HG03196 (cell line): ENCODE results near the gene DENND4A.

Experiments
- ATAC-seq: cut with Tn5 transposase; IDR thresholded peaks from one replicate; pipeline ENCODE4 v1.9.1; 2021; ENCODE audit not compliant: unreplicated experiment

DENND4A gene

DNA sequence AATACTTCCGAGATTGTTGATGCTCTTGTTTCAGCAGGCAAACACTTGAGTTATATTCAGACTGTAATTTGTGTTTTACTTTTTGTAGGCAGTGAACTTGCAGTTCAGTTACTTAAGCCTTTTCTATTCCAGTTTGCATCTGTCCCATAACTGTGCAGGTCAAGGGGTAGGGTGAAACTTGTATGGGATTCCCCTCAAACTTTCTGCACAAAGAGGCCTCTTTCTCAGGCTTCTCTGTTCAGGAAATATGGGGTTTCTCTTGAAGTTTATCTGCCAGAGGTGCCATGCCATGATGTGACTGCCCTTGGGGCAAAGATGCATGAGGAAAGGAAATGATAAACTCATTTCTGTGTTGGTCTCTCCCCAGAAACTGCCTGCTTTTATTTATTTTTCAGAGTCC, 103.6 kb downstream of the DENND4A start:
- no peak for ATAC-seq

DNA sequence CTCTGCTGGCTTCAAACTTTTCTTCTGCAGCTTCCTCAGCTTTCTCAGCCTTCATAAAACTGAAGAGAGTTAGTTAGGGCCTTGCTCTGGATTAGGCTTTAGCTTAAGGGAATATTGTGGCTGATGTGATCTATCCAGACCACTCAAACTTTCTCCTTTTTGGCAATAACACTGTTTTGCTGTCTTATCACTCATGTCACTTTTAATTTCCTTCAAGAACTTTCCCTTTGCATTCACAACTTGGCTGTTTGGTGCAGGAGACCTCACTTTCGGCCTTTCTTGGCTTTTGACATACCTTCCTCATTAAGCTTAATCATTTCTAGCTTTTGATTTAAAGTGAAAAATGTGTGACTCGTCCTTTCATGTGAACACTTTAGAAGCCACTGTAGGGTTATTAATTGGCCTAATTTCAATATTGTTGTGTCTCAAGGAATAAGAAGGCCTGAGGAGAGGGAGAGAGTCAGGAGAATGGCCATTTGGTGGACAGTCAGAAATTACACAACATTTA, 109.6 kb downstream of the DENND4A start:
- ATAC-seq: no peak

DNA sequence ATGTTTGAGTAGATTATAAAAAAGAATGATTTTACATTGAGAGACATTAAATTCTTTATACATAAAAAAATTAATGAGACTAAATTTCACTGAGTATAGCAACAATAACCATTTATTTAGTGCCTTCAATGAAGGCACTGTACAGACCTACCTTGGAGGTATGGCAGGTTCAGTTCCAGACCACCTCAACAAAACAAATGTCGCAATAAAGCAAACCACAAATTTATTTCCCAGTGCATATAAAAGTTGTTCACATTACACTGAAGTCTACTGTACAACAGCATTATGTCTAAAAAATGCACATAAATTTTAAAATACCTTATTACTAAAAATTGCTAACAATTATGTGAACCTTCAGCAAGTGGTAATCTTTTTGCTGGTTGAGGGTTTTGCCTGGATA, 111.5 kb downstream of the DENND4A start:
- ATAC-seq: no peak

DNA sequence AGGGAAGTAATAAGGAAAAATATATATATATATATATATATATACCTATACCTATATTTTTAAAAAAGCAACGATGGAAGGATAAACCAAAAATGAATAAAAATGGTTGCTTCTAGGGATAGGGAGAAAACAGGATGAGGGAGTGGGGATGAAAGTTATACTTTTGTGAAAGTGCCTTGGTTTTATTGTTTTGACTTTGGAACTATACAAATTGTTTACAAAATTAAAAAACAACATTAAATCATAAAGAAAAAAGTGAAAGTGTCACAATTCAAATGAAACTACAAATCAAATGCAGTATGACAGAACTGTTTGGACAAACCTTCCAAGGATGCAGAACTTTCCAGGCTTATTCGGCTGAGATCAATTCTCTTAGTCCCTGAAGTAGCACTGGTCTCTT, 116.0 kb downstream of the DENND4A start:
- ATAC-seq: no peak

DNA sequence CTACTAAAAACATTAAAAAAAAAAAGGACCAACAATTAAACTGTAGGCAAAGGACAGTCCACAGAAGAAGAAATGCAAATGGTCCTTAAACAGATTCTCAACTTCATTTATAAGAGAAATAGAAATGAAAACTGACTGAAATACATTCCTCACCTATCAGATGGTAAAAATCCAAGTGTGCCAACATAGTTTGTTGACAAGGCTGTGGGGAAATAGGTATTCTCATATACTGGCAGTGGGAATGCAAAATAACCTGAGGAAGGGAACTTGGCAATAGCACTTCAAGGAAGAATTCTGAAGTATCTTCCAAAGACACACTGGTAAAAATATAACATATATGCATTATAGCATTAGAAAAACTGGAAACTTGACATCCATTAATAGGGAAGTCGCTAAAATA, 116.5 kb downstream of the DENND4A start:
- no peak for ATAC-seq

DNA sequence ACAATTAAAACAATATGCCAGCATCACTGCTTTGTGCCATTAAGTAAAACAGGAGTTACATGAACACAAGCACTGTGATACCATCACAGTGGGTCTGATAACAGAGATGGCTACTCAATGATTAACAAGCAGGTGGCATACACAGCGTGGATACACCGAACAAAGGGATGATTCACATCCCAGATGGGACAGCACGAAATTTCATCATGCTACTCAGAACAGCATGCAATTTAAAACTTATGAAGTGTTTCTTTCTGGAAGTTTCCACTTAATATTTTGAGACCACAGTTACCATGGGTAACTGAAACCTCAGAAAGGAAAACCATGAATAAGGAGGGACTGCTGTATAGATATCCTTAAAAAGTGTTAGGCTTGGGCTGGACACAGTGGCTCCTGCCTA, 125.8 kb downstream of the DENND4A start:
- no peak for ATAC-seq

DNA sequence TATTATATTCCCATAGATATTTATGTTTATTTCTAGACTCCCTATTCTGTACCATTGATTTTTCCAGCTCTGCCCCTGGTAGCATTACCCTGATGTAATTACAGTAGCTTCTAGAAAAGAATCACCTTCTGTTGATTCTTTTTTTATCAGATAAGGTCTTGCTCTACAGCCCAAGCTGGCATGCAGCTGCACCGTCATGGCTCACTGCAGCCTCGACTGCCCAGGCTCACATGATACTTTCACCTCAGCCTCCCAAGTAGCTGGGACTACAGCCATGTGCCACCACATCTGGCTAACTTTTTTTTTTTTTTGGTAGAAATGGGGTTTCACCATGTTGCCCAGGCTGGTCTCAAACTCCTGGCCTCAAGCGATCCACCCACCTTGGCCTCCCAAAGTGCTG, 128.6 kb downstream of the DENND4A start:
- no peak for ATAC-seq

DNA sequence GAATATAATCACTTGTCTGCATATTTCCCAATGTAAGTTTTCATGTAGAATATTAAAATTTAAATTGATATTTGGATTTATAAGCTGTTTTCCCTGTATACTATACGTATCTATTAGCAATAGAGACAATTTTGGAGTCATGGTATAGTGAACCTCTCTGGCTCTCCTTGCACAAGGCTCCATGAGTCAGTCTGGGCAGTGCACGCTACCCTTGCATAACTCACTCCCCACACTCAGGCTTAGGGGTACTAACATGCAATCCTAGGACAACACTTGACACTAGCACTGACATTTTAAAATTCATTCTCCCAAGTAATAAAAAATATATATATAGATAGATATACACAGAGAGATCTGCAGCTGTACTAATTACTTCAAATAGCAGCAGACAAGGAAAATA, 131.2 kb downstream of the DENND4A start:
- no peak for ATAC-seq

DNA sequence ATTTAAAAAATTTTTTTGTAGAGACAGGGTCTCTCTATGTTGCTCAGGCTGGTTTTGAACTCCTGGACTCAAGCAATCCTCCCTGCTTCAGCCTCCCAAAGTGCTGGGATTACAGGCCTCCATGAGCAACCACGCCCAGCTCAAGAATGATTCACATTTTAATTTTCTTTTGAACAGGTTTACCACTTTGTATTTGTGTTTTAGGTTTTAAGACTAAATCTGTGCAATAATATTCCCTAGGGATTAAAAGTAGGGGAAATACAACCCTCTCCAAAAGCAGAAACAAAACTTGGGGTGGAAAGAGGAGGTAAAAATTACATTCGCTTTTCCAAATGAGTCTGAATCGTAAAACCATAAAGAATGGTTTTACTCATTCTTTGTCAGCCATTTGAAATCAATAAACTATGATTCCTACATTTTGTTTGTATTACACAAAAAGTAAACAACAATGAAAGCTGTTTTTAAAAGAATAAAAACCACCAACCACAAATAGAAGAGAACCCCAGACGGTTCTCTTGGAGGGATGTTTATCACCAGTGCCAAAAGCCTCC, 132.5 kb downstream of the DENND4A start:
- no peak for ATAC-seq

DNA sequence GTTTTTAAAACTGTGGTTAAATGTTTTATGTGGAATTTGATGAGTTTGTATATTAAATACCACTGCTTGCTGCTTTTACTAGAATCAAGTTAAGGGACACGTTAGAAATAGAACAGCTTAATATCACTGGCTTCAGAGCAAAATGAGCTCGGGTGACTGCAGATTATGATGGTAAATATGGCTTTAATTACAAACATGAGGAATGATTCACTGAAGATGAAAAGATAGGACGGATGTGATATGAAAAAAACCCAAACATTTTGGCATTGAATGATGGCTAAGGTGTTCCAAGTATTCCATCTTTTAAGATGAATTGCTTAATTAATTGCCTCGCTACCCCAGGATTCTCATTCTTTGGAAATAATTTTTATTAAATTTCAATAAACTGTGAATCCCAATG, 136.6 kb downstream of the DENND4A start:
- ATAC-seq: no peak

DNA sequence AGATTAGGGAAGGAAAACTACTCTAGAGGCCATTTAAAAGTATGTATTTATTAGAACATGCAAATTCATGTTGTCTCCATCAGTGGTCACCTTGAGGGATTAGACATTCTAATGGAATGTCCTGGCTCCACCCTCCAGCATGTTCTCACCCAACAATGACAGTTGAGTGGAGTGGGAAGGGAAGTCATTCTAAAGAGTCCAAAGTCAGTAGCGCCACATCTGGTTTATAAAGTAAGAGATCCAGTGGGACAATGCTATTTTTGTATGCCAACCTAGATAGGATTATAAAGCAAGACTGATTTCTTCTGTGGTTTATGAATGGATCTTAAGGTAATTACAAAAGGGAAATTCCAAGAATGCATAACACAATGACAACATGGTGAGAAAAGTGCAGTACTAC, 137.1 kb downstream of the DENND4A start:
- no peak for ATAC-seq

DNA sequence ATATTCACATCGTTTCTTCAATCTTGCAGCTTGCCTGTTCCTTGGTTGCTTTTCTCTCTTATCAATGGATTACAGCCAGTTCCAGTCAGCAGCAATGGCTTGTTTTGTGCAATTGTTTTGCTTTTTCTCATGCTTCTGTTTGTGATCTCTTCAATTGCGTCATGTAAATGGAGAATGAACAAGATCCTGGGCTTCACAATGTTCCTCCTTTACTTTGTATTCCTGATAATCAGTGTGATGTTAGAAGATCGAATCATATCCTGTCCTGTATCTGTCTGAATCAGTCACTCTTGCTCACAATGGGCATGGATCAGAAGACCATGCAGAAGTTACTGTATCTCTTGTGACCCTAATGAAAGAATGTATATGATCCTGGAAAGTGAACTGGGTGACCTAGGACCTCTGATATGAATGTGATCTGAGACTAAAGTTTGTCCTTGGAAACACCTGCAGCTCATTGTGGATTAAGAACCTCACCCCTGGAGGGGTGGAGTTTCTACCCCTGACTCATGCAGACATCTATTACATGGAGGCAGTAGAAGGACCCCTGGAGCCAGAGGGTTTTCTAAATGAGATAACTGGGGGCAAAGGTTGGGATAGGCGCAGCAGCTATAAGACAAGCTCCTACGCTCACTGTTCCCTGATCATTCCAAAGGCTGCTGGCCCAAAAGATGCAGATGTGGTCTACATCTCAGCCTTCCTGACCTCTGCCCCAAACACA, 138.1 kb downstream of the DENND4A start:
- no peak for ATAC-seq

DNA sequence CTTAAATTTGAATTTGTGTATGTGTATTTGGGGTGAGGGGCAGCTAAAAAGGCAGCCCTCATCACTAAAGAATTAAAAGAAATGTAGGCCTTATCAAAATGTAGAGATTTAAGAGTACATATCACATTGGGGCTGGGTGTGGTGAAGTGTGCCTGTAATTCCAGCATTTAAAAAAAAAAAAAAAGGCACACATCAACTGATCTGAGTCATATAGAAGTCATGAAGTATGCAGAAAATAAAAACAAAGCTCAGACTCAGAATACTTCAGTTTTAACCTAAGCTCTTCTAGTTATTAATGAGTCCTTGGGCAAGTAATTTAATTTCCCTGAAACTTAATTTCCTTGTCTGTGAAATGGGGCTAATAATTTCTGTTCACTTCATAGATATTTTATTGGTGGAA, 138.8 kb downstream of the DENND4A start:
- ATAC-seq: no peak

DNA sequence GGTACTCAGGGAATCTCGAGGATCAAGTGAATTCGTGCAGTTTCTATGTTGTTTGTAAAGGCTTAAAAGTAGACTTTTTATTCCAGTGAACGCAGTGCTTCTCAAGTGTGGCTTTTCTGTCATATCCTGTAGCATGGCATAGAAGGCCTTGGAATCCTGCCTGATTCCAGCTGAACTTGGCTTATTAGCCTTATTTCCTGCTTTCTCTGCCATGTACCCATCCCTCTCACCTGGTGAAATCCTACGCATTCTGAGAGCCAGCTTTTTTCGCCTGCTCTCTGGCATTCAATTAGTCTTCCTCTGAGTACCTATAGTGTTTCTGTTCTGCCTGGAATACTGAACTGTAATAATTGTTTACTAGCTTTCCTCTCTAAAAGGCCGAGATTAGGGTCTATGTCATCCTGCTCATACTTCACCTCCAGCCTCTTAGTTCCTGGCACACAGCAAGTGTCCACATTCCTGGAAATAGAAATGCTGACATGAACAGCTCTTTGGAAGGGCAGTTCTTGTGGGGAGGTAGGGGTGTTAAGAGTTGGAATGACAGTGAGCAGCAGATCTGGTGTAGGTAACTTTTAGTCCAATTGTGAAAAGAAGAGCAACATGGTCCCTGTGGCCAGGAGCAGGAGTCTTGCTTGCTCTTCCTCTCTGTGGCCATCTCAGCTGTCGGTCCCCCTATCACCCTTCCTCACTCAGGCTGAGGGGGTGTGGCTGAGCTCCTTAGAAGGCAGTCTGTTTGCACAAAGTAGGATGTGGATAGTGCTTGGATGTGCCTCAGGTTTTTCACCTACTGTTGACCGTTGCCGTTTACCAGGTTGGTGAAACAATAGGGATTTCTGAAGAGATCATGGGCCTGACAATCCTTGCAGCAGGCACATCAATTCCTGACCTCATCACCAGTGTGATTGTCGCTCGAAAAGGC, 140.0 kb downstream of the DENND4A start:
- ATAC-seq: no peak

DNA sequence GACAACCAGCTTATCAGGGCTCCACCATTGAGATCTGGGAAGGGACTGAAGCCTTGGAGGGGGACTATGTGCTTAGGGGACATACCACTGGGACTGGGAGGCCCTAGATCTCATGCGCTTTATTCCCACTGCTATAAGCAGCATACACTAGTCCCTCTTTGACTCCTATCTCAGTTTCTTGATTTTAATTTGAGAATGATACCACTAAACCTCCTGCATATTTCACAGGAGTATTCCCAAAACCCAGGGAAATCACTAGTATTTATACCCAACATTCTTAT, 141.1 kb downstream of the DENND4A start:
- no peak for ATAC-seq

DNA sequence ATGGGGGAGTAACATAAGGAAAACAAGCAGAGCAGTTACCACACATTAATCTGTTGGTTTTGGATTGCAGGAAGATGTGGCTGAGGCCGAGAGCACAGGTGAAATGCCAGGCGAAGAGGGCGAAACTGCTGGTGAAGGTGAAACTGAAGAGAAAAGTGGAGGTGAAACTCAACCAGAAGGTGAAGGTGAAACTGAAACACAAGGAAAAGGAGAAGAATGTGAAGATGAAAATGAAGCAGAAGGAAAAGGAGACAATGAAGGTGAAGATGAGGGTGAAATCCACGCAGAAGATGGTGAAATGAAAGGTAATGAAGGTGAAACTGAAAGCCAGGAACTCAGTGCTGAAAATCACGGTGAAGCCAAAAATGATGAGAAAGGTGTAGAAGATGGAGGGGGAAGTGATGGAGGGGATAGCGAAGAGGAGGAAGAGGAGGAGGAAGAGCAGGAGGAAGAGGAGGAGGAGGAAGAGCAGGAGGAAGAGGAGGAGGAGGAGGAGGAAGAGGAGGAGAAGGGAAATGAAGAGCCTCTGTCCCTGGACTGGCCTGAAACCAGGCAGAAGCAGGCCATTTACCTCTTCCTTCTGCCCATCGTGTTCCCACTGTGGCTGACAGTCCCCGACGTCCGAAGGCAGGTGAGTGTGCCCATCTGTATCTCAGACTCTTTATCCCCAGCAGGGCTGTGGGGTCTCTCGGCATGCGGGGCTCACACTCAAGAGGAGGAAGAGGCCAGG, 141.6 kb downstream of the DENND4A start:
- ATAC-seq: no peak

DNA sequence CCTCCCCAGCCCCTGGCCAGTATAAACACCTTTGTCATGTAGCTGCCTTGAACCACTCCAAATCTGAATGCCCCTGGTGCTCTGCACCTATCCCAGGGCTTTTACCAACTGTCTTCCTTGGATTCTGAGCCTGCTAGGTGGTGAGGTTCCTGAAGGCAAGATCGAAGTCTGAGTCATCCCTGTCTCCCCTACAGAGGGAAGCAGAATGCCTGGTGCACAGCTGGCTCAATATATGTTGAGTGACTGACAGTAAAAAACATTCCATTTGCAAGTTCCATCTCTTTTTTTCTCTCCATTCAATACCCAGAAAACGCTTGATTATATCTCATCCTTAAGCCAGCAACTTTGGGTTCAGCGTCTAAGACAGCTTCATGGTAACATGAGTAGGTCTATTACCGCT, 145.6 kb downstream of the DENND4A start:
- ATAC-seq: no peak

DNA sequence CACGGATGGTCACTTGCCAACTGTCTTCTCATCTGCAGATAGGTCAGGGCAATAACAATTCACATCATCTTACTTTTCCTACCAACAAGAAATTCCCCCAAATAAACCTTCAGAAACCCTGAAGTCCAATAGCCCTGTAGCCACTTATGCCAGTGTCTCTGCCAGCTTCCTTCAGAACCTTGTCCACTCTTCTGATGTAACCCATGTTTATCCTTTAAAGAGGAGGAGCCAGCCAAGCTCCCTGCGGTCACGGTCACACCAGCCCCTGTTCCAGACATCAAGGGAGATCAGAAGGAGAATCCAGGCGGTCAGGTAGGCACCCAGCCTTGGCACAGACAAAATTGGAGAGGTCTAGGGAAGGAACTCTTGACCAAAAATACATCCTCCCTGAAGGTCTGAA, 146.7 kb downstream of the DENND4A start:
- ATAC-seq: no peak

DNA sequence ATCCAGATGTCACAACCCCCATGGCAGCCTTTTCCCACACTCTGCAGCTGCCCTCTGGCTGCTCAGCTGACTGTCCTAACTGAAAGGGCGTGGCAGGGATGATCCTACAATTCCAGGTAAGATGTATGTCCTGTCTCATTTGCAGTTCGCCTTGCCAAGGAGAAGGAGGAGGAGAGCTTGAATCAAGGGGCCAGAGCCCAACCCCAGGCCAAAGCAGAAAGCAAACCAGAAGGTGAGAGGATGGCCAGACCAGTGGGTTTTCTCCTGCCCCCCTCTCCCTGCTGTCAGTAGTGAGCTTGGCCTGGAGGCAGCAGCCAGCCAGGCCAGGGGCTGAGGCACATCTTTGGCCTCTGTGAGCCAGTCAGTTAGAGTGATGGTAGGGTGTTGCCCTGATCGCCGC, 147.8 kb downstream of the DENND4A start:
- ATAC-seq: no peak

DNA sequence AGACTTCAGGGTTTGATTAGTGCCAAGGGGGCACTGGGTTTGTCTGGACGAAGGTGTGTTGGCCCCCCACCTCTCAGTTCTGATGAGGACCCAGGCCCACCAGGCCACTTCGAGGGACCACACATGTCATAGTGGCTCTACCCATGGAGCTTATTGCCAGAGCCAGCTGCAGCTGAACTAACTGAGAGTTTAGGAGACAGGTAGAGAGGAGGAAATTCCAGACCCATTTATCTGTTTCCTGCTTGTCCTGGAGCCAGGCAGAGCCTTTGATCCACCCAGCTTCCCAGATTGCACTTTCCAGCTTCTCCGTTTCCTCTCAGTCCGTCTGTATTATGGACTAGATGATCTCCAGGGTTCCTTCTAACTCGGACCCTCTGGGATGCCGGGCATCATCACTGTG, 149.5 kb downstream of the DENND4A start:
- ATAC-seq: no peak

DNA sequence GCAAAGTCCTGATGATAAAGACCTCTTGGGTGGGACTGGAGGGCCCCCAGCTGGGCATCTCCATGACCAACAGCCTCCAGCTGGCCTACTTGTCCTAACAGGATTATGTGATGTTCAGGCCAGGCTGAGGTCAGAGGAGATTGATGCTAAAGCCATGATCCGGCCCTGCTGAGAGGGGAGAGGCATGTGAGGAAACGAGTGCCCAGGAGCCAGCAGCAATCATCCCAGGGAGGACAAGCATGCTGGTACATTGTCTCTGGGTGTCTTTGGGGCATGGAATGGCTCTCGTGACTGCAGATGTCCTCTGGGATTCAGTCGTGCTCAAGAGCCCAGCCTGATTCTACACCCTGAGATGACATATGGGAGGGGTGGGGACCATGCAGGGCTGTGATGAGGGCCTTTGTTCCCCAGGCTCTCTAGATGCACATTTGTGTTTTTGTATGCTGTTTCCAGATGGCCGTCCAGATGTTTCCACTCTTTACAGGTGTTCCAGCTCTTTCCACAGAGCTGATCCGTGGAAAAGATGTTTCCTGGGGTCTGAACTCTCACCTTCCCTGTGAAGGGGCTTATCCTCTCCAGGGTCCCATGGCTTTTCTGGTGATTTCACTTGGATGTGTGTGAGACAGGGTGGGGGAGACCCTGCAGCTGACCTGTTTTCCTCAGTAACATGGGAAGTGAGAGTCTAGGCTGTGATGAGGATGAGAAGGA, 150.2 kb downstream of the DENND4A start:
- ATAC-seq: no peak
